IMR-90 (cell line): ENCODE measurements around the gene KCNMB2. TPM values are rescaled to one million over a fixed set of nuclear protein-coding genes. Genes with fewer than 3 reads are reported as not detected.

Experiments
- ATAC-seq: fragments of 200-7000 bp; cut with Tn5 transposase; 2 replicates; pipeline ENCODE4 v1.9.1; 2020; ENCODE audit warnings: low read depth, mild to moderate bottlenecking, moderate library complexity
- BruUV-seq: library from RNA; stranded (reverse); fragments of 400-500 nt; replicated peaks from 2 replicates; lab custom pipeline; 2021; lab: Mats Ljungman, UMichigan
- CTCF ChIA-PET: fragments of 300-600 bp; formaldehyde crosslinking; extraction: SDS; loops from one replicate; lab custom pipeline; 2021; ENCODE audit warnings: antibody characterized with exemption; lab: Yijun Ruan, JAX
- POLR2A ChIA-PET: fragments of 300-600 bp; sonication (Branson Sonifier 250); formaldehyde crosslinking; loops from one replicate; lab custom pipeline; 2022; ENCODE audit warnings: antibody characterized with exemption; ENCODE audit not compliant: unreplicated experiment; lab: Charles Lee
- DNase-seq: peaks from one replicate; pipeline ENCODE4 v3.0.0; 2013
- H2AFZ ChIP-seq: replicated peaks from 2 replicates; pipeline ENCODE3; 2013; ENCODE audit warnings: low read length, mild to moderate bottlenecking; ENCODE audit not compliant: poor library complexity
- H2AK5ac ChIP-seq: 2 replicates; pipeline ENCODE4 v1.6.1; 2013; ENCODE audit warnings: low read depth, low read length, inconsistent platforms
- H2AK9ac ChIP-seq: replicated peaks from 2 replicates; pipeline ENCODE3; 2013; ENCODE audit warnings: mild to moderate bottlenecking, low read depth, low read length, moderate library complexity; ENCODE audit not compliant: poor library complexity
- H2BK120ac ChIP-seq: 2 replicates; pipeline ENCODE4 v1.6.1; 2013; ENCODE audit warnings: low read depth, low read length, inconsistent platforms
- H2BK15ac ChIP-seq: 3 replicates; pipeline ENCODE4 v1.6.1; 2013; ENCODE audit warnings: low read depth, low read length, inconsistent platforms
- H2BK20ac ChIP-seq: 2 replicates; pipeline ENCODE4 v1.6.1; 2013; ENCODE audit warnings: low read depth, mild to moderate bottlenecking, inconsistent platforms, low read length, moderate library complexity
- H2BK5ac ChIP-seq: 2 replicates; pipeline ENCODE4 v1.6.1; 2013; ENCODE audit warnings: mild to moderate bottlenecking, low read depth, low read length, inconsistent platforms; ENCODE audit not compliant: poor library complexity, severe bottlenecking
- H3K14ac ChIP-seq: replicated peaks from 2 replicates; pipeline ENCODE4 v1.6.1; 2013; ENCODE audit warnings: low read depth, low read length, inconsistent platforms
- H3K18ac ChIP-seq: 2 replicates; pipeline ENCODE4 v1.6.1; 2013; ENCODE audit warnings: low read depth, low read length, control low read depth
- H3K23ac ChIP-seq: 2 replicates; pipeline ENCODE4 v1.6.1; 2013; ENCODE audit warnings: low read depth, low read length, inconsistent platforms
- H3K27ac ChIP-seq: 2 replicates; pipeline ENCODE4 v1.5.1; 2013; ENCODE audit warnings: mild to moderate bottlenecking, control low read depth, low read length; ENCODE audit not compliant: insufficient read depth
- H3K27me3 ChIP-seq: 2 replicates; pipeline ENCODE4 v1.6.1; 2013; ENCODE audit warnings: low read length; ENCODE audit not compliant: control insufficient read depth, insufficient read depth
- H3K36me3 ChIP-seq: 2 replicates; pipeline ENCODE4 v1.6.1; 2013; ENCODE audit warnings: low read length, mixed read lengths; ENCODE audit not compliant: control insufficient read depth, insufficient read depth
- H3K4ac ChIP-seq: 2 replicates; pipeline ENCODE4 v1.6.1; 2013; ENCODE audit warnings: low read depth, low read length, inconsistent platforms
- H3K4me1 ChIP-seq: 2 replicates; pipeline ENCODE4 v1.6.1; 2013; ENCODE audit warnings: low read length, mixed read lengths; ENCODE audit not compliant: control insufficient read depth, insufficient read depth
- H3K4me2 ChIP-seq: 2 replicates; pipeline ENCODE4 v1.6.1; 2013; ENCODE audit warnings: low read depth, mild to moderate bottlenecking, control low read depth, low read length, moderate library complexity
- H3K4me3 ChIP-seq: 2 replicates; pipeline ENCODE4 v1.5.1; 2013; ENCODE audit warnings: low read depth, mild to moderate bottlenecking, control low read depth, low read length, moderate library complexity; ENCODE audit not compliant: insufficient read depth
- H3K56ac ChIP-seq: 2 replicates; pipeline ENCODE4 v1.6.1; 2013; ENCODE audit warnings: low read length, inconsistent platforms; ENCODE audit not compliant: insufficient read depth; ENCODE audit errors: extremely low read depth
- H3K79me1 ChIP-seq, 2 experiments: 2 replicates each; pipeline ENCODE4 v1.6.1; 2013; ENCODE audit warnings: low read length in 2 of 2, inconsistent platforms in 1 of 2, low read depth in 1 of 2
- H3K9ac ChIP-seq: 2 replicates; pipeline ENCODE4 v1.6.1; 2013; ENCODE audit warnings: low read depth, low read length, control low read depth
- H3K9me1 ChIP-seq: 2 replicates; pipeline ENCODE4 v1.6.1; 2013; ENCODE audit warnings: low read length, inconsistent platforms; ENCODE audit not compliant: insufficient read depth
- H3K9me3 ChIP-seq: 2 replicates; pipeline ENCODE4 v1.6.1; 2013; ENCODE audit warnings: low read length; ENCODE audit not compliant: control insufficient read depth, insufficient read depth
- H4K20me1 ChIP-seq: 2 replicates; pipeline ENCODE4 v1.6.1; 2013; ENCODE audit warnings: low read length, inconsistent platforms; ENCODE audit not compliant: insufficient read depth
- H4K5ac ChIP-seq: 2 replicates; pipeline ENCODE4 v1.6.1; 2013; ENCODE audit warnings: mild to moderate bottlenecking, low read depth, low read length, control low read depth
- H4K8ac ChIP-seq, 2 experiments: 2 replicates each; pipeline ENCODE4 v1.6.1; 2013; ENCODE audit warnings: low read depth in 2 of 2, low read length in 2 of 2, control low read depth in 1 of 2, inconsistent platforms in 1 of 2
- H4K91ac ChIP-seq: 2 replicates; pipeline ENCODE4 v1.6.1; 2013; ENCODE audit warnings: low read depth, low read length, inconsistent platforms; ENCODE audit not compliant: insufficient read depth
- BHLHE40 ChIP-seq: fragments of 150-350 bp; IDR thresholded peaks from 2 replicates; pipeline ENCODE4 v1.6.1; 2016; ENCODE audit warnings: mild to moderate bottlenecking, low read depth, low read length
- CHD1 ChIP-seq: IDR thresholded peaks from 2 replicates; pipeline ENCODE4 v1.6.1; 2012; ENCODE audit warnings: low read depth, low read length, improper control_type of control experiment
- FOS ChIP-seq: fragments of 150-350 bp; IDR thresholded peaks from 2 replicates; pipeline ENCODE4 v1.6.1; 2016; ENCODE audit warnings: low read depth, low read length
- MAFK ChIP-seq: IDR thresholded peaks from 2 replicates; pipeline ENCODE4 v1.6.1; 2012; ENCODE audit warnings: low read depth, low read length, improper control_type of control experiment
- MAZ ChIP-seq: IDR thresholded peaks from 2 replicates; pipeline ENCODE4 v1.6.1; 2012; ENCODE audit warnings: low read depth, mild to moderate bottlenecking, low read length, improper control_type of control experiment, moderate library complexity, borderline replicate concordance
- RFX5 ChIP-seq: IDR thresholded peaks from 2 replicates; pipeline ENCODE4 v1.8.0; 2012; ENCODE audit warnings: low read depth, mild to moderate bottlenecking, low read length, moderate library complexity
- WGBS, 2 experiments: methylation state at CpG; one replicate each; pipeline versions ENCODE4 v1.1.5 to v1.1.7; 2013; ENCODE audit warnings: missing lambda C conversion rate in 2 of 2; ENCODE audit not compliant: insufficient read length in 1 of 2; ENCODE audit errors: extremely low coverage in 2 of 2; 5-methylcytosine and 5-hydroxymethylcytosine counted together
- dilution Hi-C: fragments of 300-500 bp; cut with HindIII; formaldehyde crosslinking; loops from one replicate; pipeline ENCODE4 v1.14.3; 2018; ENCODE audit warnings: low sequenced_read_pairs; ENCODE audit not compliant: unreplicated experiment
- in situ Hi-C: fragments of 300-500 bp; cut with MboI; formaldehyde crosslinking; loops from 3 replicates; pipeline ENCODE4 v1.14.3; 2019; ENCODE audit warnings: low sequenced_read_pairs, inconsistent platforms, mixed read lengths
- intact Hi-C: fragments of 100-400 bp; cut with micrococcal nuclease; formaldehyde crosslinking; loops from 2 replicates; pipeline ENCODE4 v1.10.0; 2022
- polyA plus RNA-seq, 3 experiments: library from polyadenylated mRNA; depleted of rRNA; stranded (reverse); fragments of >200 nt; gene quantifications; 2 replicates each; pipeline ENCODE4 v1.2.3, GENCODE V29; 2012; ENCODE audit warnings: low replicate concordance in 1 of 3
- total RNA-seq: library from RNA; depleted of rRNA; stranded (reverse); fragments of >200 nt; gene quantifications from 2 replicates; pipeline ENCODE4 v1.2.3, GENCODE V29; 2012
- TF ChIP-seq, protein P1 (sequence below): fragments of 150-350 bp; IDR thresholded peaks from 2 replicates; pipeline ENCODE4 v1.6.1; 2016; ENCODE audit warnings: low read depth, mild to moderate bottlenecking, low read length, moderate library complexity, borderline replicate concordance
- TF ChIP-seq, protein P2 (sequence below): fragments of 150-350 bp; IDR thresholded peaks from 2 replicates; pipeline ENCODE4 v1.6.1; 2017; ENCODE audit warnings: mild to moderate bottlenecking, antibody characterized with exemption, low read length, low read depth

KCNMB2 gene
- total and polyA plus RNA-seq, 2 of the 4 experiments (the other 2 are of a cell fraction): not detected

- Histone ChIP-seq H3K27ac (no peak overlapping the region), H2AK5ac (no peak overlapping the region), H3K18ac (no peak overlapping the region), H2AK9ac (no peak overlapping the region), H3K36me3 (no peaks in the 10 kb centered on the region), H3K9me1 (no peaks in the 10 kb centered on the region), H3K4me2 (no peak overlapping the region), H2BK15ac (no peak overlapping the region), H2BK5ac (no peak overlapping the region), H3K27me3 (no peaks in the 10 kb centered on the region), H4K91ac (no peak overlapping the region), H2BK20ac (no peak overlapping the region), H2BK120ac (no peak overlapping the region), H4K20me1 (no peaks in the 10 kb centered on the region), H3K9me3 (no peaks in the 10 kb centered on the region), H3K4ac (no peak overlapping the region), H3K14ac (no peak overlapping the region), H3K4me1 (no peaks in the 10 kb centered on the region), H3K9ac (no peak overlapping the region), H3K4me3 (no peak overlapping the region), H3K56ac (no peak overlapping the region), H3K23ac (no peak overlapping the region), H4K8ac (no peak overlapping the region), H2AFZ (no peak overlapping the region), H4K5ac (no peak overlapping the region), H3K79me1 (no peaks in the 10 kb centered on the region)
- in situ Hi-C loops (no loop called here), dilution Hi-C loops (no loop called here), intact Hi-C loops (no loop called here)
- ATAC-seq (no peak), DNase-seq (no peak)
- BruUV-seq: no TSS peak
- CTCF ChIA-PET: no interaction called here
- POLR2A ChIA-PET: no interaction called here
- WGBS, 2 experiments: no CpG with 5 or more reads among the region's 1 CpG
- no peak for TF ChIP-seq CHD1
- no peak for TF ChIP-seq RFX5
- TF ChIP-seq, protein P1, sequence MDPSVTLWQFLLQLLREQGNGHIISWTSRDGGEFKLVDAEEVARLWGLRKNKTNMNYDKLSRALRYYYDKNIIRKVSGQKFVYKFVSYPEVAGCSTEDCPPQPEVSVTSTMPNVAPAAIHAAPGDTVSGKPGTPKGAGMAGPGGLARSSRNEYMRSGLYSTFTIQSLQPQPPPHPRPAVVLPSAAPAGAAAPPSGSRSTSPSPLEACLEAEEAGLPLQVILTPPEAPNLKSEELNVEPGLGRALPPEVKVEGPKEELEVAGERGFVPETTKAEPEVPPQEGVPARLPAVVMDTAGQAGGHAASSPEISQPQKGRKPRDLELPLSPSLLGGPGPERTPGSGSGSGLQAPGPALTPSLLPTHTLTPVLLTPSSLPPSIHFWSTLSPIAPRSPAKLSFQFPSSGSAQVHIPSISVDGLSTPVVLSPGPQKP: no peak
- TF ChIP-seq FOS: no peak
- no peak for TF ChIP-seq MAFK
- TF ChIP-seq MAZ: no peak
- TF ChIP-seq BHLHE40: no peak
- TF ChIP-seq, protein P2, sequence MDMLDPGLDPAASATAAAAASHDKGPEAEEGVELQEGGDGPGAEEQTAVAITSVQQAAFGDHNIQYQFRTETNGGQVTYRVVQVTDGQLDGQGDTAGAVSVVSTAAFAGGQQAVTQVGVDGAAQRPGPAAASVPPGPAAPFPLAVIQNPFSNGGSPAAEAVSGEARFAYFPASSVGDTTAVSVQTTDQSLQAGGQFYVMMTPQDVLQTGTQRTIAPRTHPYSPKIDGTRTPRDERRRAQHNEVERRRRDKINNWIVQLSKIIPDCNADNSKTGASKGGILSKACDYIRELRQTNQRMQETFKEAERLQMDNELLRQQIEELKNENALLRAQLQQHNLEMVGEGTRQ: no peak
Measured at GRCh38 chr3:178663201-178663934, 127.1 kb downstream of the KCNMB2 start.
